SK-N-MC (cell line): ENCODE results near the gene XPNPEP1.

Experiments used
- DNase-seq: peaks from one replicate; pipeline ENCODE4 v3.0.0-alpha.2; 2011; ENCODE audit warnings: low read depth, low spot score
- H3K27ac ChIP-seq: fragments of 200-600 bp; sonication (generic); 2 replicates; pipeline ENCODE4 v1.5.1; 2016; ENCODE audit warnings: mixed run types
- H3K36me3 ChIP-seq: fragments of 200-600 bp; sonication (generic); 2 replicates; pipeline ENCODE4 v1.6.1; 2017; ENCODE audit warnings: antibody characterized with exemption, low read length, mixed read lengths; ENCODE audit not compliant: insufficient read depth
- H3K4me3 ChIP-seq: fragments of 200-600 bp; sonication (generic); 2 replicates; pipeline ENCODE4 v1.5.1; 2016
- H3K9ac ChIP-seq: fragments of 200-600 bp; sonication (generic); 2 replicates; pipeline ENCODE4 v1.8.0; 2017; ENCODE audit warnings: mixed run types, mixed read lengths; ENCODE audit not compliant: insufficient read length
- H3K9me3 ChIP-seq: fragments of 200-600 bp; sonication (generic); 2 replicates; pipeline ENCODE4 v1.6.1; 2017; ENCODE audit warnings: low read depth, mild to moderate bottlenecking, antibody characterized with exemption, low read length, moderate library complexity, mixed read lengths
- EZH2 ChIP-seq: fragments of 200-600 bp; sonication (generic); IDR thresholded peaks from one replicate; pipeline ENCODE4 v1.6.1; 2017; ENCODE audit warnings: antibody characterized with exemption
- FOXP2 ChIP-seq: optimal IDR thresholded peaks from 2 replicates; pipeline ENCODE3; 2011; ENCODE audit warnings: mild to moderate bottlenecking, moderate library complexity; ENCODE audit not compliant: insufficient read depth; ENCODE audit errors: extremely low read length, control extremely low read depth
- POLR2AphosphoS5 ChIP-seq: IDR thresholded peaks from 2 replicates; pipeline ENCODE4 v1.6.1; 2012; ENCODE audit warnings: mild to moderate bottlenecking, low read depth, low read length, borderline replicate concordance

Gene XPNPEP1

DNA sequence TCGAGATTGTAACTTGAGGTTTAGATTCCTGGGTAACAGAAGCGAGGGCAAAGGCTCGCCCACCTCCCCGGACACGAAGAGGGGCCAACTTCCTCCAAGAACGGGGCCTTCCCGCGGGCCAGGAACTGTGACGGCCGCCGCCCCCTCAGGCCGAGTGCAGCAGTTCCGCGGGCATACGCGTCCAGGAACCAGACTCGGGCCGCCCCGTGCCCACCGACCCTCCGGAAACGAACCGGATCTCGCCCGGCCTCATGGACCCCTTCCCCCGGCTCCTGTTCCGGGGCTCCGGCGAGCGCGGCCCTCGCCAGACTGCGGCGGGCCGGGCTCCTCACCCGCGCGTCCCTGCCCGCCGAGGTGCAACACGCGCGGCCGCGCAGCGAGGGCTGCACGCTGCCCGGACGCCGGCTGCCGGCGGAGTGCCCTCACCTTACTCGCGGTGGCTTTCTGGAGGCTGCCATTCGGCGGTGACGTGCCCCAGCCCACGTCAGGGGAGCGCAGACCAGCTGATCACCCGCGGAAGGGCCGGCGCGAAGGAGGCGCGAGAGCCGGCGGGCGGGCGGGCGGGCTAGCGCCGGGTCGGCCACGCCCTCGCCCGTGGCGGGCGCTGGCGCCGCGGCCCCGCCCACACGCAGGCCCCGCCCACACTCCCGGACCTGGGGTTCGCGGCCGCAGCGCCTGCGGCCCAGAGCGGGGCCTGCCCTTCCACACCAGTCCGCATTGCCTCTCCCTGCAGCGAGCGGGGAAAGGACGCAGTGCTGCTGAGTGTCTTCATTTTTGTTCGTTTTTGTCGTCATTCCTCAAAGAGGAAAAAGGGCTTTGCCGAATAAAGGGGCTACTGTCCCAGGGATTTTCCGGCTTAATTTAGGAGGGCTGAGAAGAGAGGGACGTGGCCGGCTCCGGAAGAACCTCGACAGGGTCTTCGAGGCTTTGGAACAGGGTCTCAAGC is at the start of gene XPNPEP1:
TSS of gene XPNPEP1 (minus strand) at position 536 of the 946 bp plus-strand sequence. CDS start at position 458, 78 bp downstream.
- no peak within 1 kb of the TSS for H3K27ac ChIP-seq

DNA sequence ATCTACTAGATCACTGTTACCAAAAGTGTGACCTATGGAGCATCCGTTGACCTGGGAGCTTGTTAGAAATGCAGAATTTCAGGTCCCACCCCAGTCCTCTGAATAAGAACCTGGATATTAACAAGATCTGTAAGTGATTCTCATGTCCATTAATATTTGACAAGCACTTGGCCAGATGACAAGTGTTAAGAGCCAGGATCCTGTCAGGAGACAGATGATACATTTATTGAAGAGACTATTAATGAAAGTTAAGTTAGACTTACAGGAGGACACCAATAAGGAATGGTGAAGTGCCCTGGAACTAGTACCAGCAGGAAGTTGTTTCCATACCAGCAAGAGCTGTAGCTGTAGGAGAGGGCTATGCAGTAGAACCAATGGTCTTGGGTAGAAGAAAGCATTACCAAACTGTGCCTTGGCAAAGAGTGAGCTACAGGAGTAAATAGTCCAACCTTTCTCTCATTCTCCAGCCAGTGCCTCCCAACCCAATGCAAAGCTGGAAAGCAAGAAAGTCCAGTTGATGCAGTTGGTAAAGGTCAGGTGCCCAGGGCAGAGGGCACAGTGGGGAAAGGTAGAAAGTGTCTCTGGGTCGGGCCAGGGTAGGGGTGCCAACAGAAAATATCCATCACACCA is 49.2 kb upstream of the XPNPEP1 start:
- no peak for TF ChIP-seq FOXP2
- no peak for TF ChIP-seq POLR2AphosphoS5
- TF ChIP-seq EZH2, result no peak
- Histone ChIP-seq H3K9me3 (no peaks in the 10 kb centered on the region), H3K9ac (no peak overlapping the region), H3K27ac (no peak overlapping the region), H3K4me3 (no peak overlapping the region), H3K36me3 (no peaks in the 10 kb centered on the region)
- DNase-seq, result no peak

More for the DNA sequence above, at the start of gene XPNPEP1:
- Histone ChIP-seq H3K9ac (peak within 1 kb of the TSS; percentile 57), H3K4me3 (peak within 1 kb of the TSS; percentile 78), H3K36me3 (no peaks in the 10 kb centered on the region), H3K9me3 (no peaks in the 10 kb centered on the region)
- DNase-seq, result no peak
- TF ChIP-seq FOXP2 (no peak), POLR2AphosphoS5 (peak; percentile 49; the same call in 1 of the 2 replicates), EZH2 (no peak)

- no peak overlapping the region for H3K27ac ChIP-seq
- no peak for DNase-seq
- H3K9me3 ChIP-seq, result no peaks in the 10 kb centered on the region
- no peaks in the 10 kb centered on the region for H3K36me3 ChIP-seq
- H3K4me3 ChIP-seq, result no peak overlapping the region
- TF ChIP-seq POLR2AphosphoS5 (no peak), EZH2 (no peak), FOXP2 (no peak)
- H3K9ac ChIP-seq, result no peak overlapping the region
Observed at GRCh38 chr10:109971634-109972033, 48.3 kb upstream of the XPNPEP1 start.

- DNase-seq, result no peak
- Histone ChIP-seq H3K36me3 (no peaks in the 10 kb centered on the region), H3K27ac (no peak overlapping the region), H3K9me3 (no peaks in the 10 kb centered on the region), H3K9ac (no peak overlapping the region), H3K4me3 (no peak overlapping the region)
- TF ChIP-seq FOXP2, result no peak
- TF ChIP-seq EZH2, result no peak
- no peak for TF ChIP-seq POLR2AphosphoS5
Observed at GRCh38 chr10:109969760-109970346, 46.5 kb upstream of the XPNPEP1 start.

- TF ChIP-seq EZH2, result no peak
- no peak for TF ChIP-seq POLR2AphosphoS5
- TF ChIP-seq FOXP2, result no peak
- no peak for DNase-seq
- Histone ChIP-seq H3K27ac (no peak overlapping the region), H3K9me3 (no peaks in the 10 kb centered on the region), H3K4me3 (no peak overlapping the region), H3K9ac (no peak overlapping the region), H3K36me3 (no peaks in the 10 kb centered on the region)
Observed at GRCh38 chr10:109968953-109969759, 45.8 kb upstream of the XPNPEP1 start.

DNA sequence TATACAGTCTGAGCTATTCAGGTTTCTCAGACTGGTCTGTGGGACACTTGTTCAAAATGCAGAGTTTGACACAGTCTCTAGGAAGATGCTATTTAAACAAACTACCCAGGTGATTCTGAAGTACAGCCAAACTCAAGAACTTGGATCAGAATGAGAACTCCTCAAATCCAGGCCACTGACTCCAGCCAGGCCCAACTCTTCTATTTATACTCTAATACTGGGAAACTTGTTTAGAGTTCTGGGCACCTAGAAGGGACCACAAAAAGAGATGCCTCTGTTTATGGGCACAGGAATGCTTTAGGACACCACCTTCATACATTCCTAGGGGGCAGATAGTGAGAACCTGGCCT is 44.4 kb upstream of the XPNPEP1 start:
- Histone ChIP-seq H3K36me3 (no peaks in the 10 kb centered on the region), H3K9ac (no peak overlapping the region), H3K9me3 (no peaks in the 10 kb centered on the region), H3K27ac (no peak overlapping the region), H3K4me3 (no peak overlapping the region)
- no peak for TF ChIP-seq EZH2
- no peak for TF ChIP-seq POLR2AphosphoS5
- TF ChIP-seq FOXP2, result no peak
- DNase-seq, result no peak

DNA sequence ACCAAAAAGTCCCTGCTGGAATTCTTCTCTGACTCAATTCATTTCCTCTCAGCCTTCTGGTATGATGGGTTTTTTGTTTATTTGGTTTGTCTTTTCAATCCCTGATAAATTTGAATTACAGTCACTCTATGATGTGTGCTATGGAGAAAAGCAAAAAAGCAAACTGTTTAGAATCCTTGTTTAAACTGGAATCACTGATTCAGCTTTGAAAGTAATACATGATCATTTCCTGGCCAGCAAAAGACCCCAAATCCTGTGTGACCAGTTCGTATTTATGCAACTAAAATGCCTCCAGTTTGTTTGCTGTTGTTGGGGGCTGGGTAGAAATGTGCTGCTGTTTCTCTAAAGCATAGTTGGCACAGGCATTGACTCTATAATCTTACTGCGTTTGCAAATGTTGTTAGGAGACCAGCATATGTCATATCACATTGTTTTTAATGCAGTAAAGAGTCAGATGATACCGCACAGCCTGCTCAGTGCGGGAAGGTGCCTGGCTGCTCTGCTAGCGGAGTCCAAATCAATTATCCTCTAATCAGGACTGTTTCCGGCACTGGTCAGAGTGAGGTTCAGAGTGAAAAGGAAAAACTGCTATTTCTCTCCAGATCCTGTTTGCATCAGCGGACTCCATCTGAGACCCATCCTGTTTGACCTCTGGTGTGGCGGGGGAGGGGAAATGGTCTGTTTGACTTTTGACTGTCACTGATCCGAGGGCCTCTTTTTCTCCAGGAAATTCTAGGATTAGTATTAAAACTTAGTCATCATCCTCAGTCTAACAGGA is 43.8 kb upstream of the XPNPEP1 start:
- Histone ChIP-seq H3K27ac (no peak overlapping the region), H3K36me3 (no peaks in the 10 kb centered on the region), H3K9me3 (no peaks in the 10 kb centered on the region), H3K9ac (no peak overlapping the region), H3K4me3 (no peak overlapping the region)
- no peak for TF ChIP-seq FOXP2
- TF ChIP-seq POLR2AphosphoS5, result no peak
- no peak for TF ChIP-seq EZH2
- DNase-seq, result no peak
